GM23248 (cell line): ENCODE results near the gene LTBR. TPM values are rescaled to one million over a fixed set of nuclear protein-coding genes. Genes with fewer than 3 reads are reported as not detected.
A peak's percentile ranks its signal among the peaks of the same experiment; 100 is the strongest.

Source experiments
- DNase-seq: peaks from one replicate; pipeline ENCODE4 v3.0.0-alpha.2; 2015
- H2AFZ ChIP-seq: fragments of 200-600 bp; sonication (generic); 2 replicates; pipeline ENCODE4 v1.6.1; 2016; ENCODE audit warnings: antibody characterized with exemption
- H3F3A ChIP-seq: fragments of 200-600 bp; sonication (generic); 2 replicates; pipeline ENCODE4 v1.6.1; 2016; ENCODE audit warnings: mild to moderate bottlenecking, antibody characterized with exemption, mixed run types; ENCODE audit not compliant: insufficient read depth
- H3K27ac ChIP-seq: fragments of 200-600 bp; sonication (generic); 2 replicates; pipeline ENCODE4 v1.5.1; 2016; ENCODE audit warnings: mild to moderate bottlenecking
- H3K27me3 ChIP-seq: fragments of 200-600 bp; sonication (generic); replicated peaks from 2 replicates; pipeline ENCODE4 v1.6.1; 2016; ENCODE audit warnings: mild to moderate bottlenecking; ENCODE audit not compliant: insufficient read depth
- H3K36me3 ChIP-seq: fragments of 200-600 bp; sonication (generic); 2 replicates; pipeline ENCODE4 v1.6.1; 2016; ENCODE audit warnings: low read depth, mild to moderate bottlenecking
- H3K4me1 ChIP-seq: fragments of 200-600 bp; sonication (generic); 2 replicates; pipeline ENCODE4 v1.6.1; 2016; ENCODE audit warnings: mild to moderate bottlenecking; ENCODE audit not compliant: insufficient read depth
- H3K4me2 ChIP-seq: fragments of 200-600 bp; sonication (generic); one replicate; pipeline ENCODE4 v1.6.1; 2016; ENCODE audit warnings: mild to moderate bottlenecking; ENCODE audit not compliant: unreplicated experiment
- H3K4me3 ChIP-seq: fragments of 200-600 bp; sonication (generic); 2 replicates; pipeline ENCODE4 v1.5.1; 2016; ENCODE audit warnings: mild to moderate bottlenecking
- H3K79me2 ChIP-seq: fragments of 200-600 bp; sonication (generic); 2 replicates; pipeline ENCODE4 v1.6.1; 2016; ENCODE audit warnings: mild to moderate bottlenecking; ENCODE audit not compliant: insufficient read depth
- H3K9ac ChIP-seq: fragments of 200-600 bp; sonication (generic); 2 replicates; pipeline ENCODE4 v1.6.1; 2016; ENCODE audit warnings: mild to moderate bottlenecking
- H3K9me2 ChIP-seq: fragments of 200-600 bp; sonication (generic); 2 replicates; pipeline ENCODE4 v1.6.1; 2016; ENCODE audit warnings: mixed run types, mild to moderate bottlenecking, moderate library complexity; ENCODE audit not compliant: insufficient read depth
- H3K9me3 ChIP-seq: fragments of 200-600 bp; sonication (generic); one replicate; pipeline ENCODE4 v1.6.1; 2017; ENCODE audit warnings: low read depth
- H4K20me1 ChIP-seq: fragments of 200-600 bp; sonication (generic); 2 replicates; pipeline ENCODE4 v1.6.0; 2016; ENCODE audit not compliant: insufficient read depth
- EZH2 ChIP-seq: fragments of 200-600 bp; sonication (generic); IDR thresholded peaks from 2 replicates; pipeline ENCODE4 v1.6.1; 2018; ENCODE audit warnings: antibody characterized with exemption, mild to moderate bottlenecking; ENCODE audit not compliant: insufficient read depth, poor library complexity, severe bottlenecking
- EZH2phosphoT487 ChIP-seq: fragments of 200-600 bp; sonication (generic); IDR thresholded peaks from 2 replicates; pipeline ENCODE4 v1.6.1; 2018; ENCODE audit warnings: antibody characterized with exemption, moderate library complexity, mild to moderate bottlenecking, low read depth; ENCODE audit not compliant: insufficient read depth
- WGBS, 2 experiments: methylation state at CpG; one replicate each; pipeline ENCODE4 v1.1.6; 2015 to 2017; ENCODE audit warnings: low lambda C conversion rate in 2 of 2, low coverage in 1 of 2; ENCODE audit errors: missing lambda C conversion rate in 2 of 2; 5-methylcytosine and 5-hydroxymethylcytosine counted together
- in situ Hi-C: fragments of 300-500 bp; cut with MboI; formaldehyde crosslinking; loops from 2 replicates; pipeline ENCODE4 v1.15.0; 2020
- polyA plus RNA-seq: library from polyadenylated mRNA; unstranded; fragments of >200 nt; fragmentation: Nextera tagmentation; extraction: Ambion mirVana; gene quantifications from 2 replicates; pipeline ENCODE4 v1.2.1, GENCODE V29; 2016
- total RNA-seq: library from RNA; depleted of rRNA; stranded (reverse); fragments of >200 nt; shearing (Covaris generic); gene quantifications from 2 replicates; pipeline ENCODE4 v1.2.3, GENCODE V29; 2014

LTBR gene
- total and polyA plus RNA-seq, 2 experiments from 2014 or later: 113 to 147 TPM

DNA sequence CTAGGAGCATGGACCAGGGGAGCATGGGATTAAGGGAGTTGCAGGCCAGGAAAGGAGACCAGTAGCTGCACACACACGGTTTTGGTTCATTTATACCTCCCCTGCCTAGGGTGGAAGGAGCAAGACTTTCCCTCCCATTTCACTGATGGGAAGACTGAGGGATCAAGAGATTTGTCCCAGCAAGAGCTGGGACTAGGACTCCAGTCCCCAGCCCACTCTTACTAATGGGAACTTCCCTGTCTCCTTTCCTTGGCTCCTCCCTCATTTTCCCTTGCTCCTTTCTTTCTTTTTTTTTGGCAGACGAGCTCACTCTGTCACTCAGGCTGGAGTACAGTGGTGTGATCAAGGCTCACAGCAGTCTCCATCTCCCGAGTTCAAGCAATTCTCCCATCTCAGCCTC lies 21.6 kb upstream of the LTBR start:
- no peaks in the 10 kb centered on the region for H3K36me3 ChIP-seq
- no peaks in the 10 kb centered on the region for H3K79me2 ChIP-seq
- no peaks in the 10 kb centered on the region for H3K9me3 ChIP-seq
- peaks cover 5% of the 10 kb centered on the region; the same call in 1 of the 2 replicates for H3K4me1 ChIP-seq
- H3K4me3 ChIP-seq: no peak overlapping the region
- H3K27ac ChIP-seq: no peak overlapping the region
- no peaks in the 10 kb centered on the region for H3K27me3 ChIP-seq
- in situ Hi-C loops: no loop called here
- H4K20me1 ChIP-seq: no peaks in the 10 kb centered on the region
- no peak for DNase-seq
- no peaks in the 10 kb centered on the region for H3F3A ChIP-seq
- no peak for TF ChIP-seq EZH2
- TF ChIP-seq EZH2phosphoT487: no peak
- 55 to 61% methylated on average over 3 of the region's 3 CpGs for WGBS, 2 experiments
- H3K9me2 ChIP-seq: no peaks in the 10 kb centered on the region
- no peak overlapping the region for H3K9ac ChIP-seq
- H3K4me2 ChIP-seq: no peak overlapping the region
- no peak overlapping the region for H2AFZ ChIP-seq

DNA sequence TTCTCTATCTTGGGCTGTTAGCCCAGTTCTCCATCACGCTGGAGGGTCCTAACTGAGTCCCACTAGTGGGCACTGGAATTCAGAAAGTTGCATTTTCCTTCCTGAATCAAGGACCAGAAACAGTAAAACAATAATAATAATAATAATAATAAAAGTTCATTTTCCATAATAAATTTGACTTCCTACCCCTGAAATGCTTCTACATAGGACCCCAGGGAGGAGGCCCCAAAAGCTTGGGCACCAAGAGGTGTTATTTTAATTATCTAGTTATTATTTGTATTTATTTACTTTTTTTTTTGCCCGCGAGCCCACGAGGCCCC lies 21.0 kb upstream of the LTBR start:
- in situ Hi-C loops: no loop called here
- H3K9ac ChIP-seq: peak overlapping the region; percentile 86
- no peaks in the 10 kb centered on the region for H4K20me1 ChIP-seq
- peak overlapping the region; percentile 77 for H3K4me3 ChIP-seq
- TF ChIP-seq EZH2 (no peak), EZH2phosphoT487 (no peak)
- no peaks in the 10 kb centered on the region for H3K79me2 ChIP-seq
- H3K36me3 ChIP-seq: no peaks in the 10 kb centered on the region
- H3K9me2 ChIP-seq: no peaks in the 10 kb centered on the region
- H3K27ac ChIP-seq: peak overlapping the region; percentile 25; the same call in 1 of the 2 replicates
- no peaks in the 10 kb centered on the region for H3F3A ChIP-seq
- WGBS, 2 experiments: 1 to 6% methylated on average over 4 of the region's 4 CpGs
- H3K9me3 ChIP-seq: no peaks in the 10 kb centered on the region
- H3K4me2 ChIP-seq: peak overlapping the region; percentile 84
- no peak for DNase-seq
- H3K27me3 ChIP-seq: no peaks in the 10 kb centered on the region
- H3K4me1 ChIP-seq: peaks cover 5% of the 10 kb centered on the region; the same call in 1 of the 2 replicates
- H2AFZ ChIP-seq: no peak overlapping the region

DNA sequence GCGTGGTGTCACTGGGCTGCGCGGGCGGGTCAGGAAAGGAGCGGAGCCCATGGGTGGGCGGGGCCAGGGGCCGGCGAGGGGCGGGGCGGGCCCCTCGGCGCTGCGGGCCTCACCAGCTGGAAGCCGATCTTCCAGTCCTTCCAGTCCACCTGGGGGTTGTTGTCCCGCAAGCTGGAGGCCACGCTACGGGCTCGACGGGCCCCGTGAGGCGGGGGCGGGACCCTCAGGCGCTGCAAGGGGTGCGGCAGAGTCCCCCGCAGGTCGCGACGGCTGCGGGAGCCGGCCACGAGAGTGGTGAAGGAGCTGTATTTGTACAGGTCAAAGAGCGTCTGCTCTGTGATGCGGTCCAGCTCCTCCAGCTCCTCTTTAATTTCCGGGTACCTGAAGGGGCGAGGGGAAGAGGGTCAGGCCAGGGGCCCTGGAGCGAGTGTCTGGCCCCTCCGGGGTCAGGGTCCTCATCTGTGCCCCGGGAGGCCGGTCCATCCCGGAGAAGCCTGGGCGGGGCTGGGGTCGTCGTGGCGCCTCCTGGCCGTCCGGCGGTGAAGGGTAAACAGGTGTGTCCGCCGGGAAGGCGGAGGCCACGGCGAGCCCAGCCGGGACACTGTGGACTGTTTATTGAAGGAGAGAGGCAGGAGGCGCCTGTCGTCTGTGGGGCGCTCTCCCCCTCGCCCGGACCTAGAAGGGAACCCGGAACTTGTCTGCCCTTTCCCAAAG lies 20.5 kb upstream of the LTBR start:
- Histone ChIP-seq H3F3A (no peaks in the 10 kb centered on the region), H3K4me1 (peaks cover 5% of the 10 kb centered on the region; the same call in 1 of the 2 replicates), H3K9me2 (no peaks in the 10 kb centered on the region), H3K4me3 (peak overlapping the region; percentile 77), H3K79me2 (no peaks in the 10 kb centered on the region), H3K4me2 (peak overlapping the region; percentile 84), H4K20me1 (no peaks in the 10 kb centered on the region), H2AFZ (peak overlapping the region; percentile 87), H3K27ac (peak overlapping the region; percentile 27), H3K36me3 (no peaks in the 10 kb centered on the region), H3K9ac (peak overlapping the region; percentile 86), H3K27me3 (no peaks in the 10 kb centered on the region), H3K9me3 (no peaks in the 10 kb centered on the region)
- in situ Hi-C loops: no loop called here
- 2% methylated on average over 47 to 57 of the region's 59 CpGs for WGBS, 2 experiments
- no peak for TF ChIP-seq EZH2
- TF ChIP-seq EZH2phosphoT487: no peak
- DNase-seq: peak; percentile 92

DNA sequence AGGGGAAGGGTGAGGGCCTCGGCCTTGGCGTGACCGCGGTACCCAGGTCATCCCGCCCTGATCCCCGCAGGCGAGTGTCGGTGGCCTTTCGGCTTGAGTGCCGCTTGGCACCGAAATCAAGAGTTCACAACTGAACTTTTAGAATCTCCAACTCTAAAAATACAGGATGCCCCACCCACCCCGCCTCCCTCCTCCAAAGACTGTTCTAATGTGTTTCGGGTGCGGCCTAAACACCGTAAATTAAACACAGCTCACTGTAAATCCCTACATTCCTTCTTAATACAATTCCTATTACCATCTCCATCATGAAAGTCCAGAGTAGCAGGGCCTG lies 20.0 kb upstream of the LTBR start:
- TF ChIP-seq EZH2 (no peak), EZH2phosphoT487 (no peak)
- Histone ChIP-seq H3K4me2 (peak overlapping the region; percentile 84), H3K9ac (peak overlapping the region; percentile 86), H3K4me1 (peaks cover 5% of the 10 kb centered on the region; the same call in 1 of the 2 replicates), H4K20me1 (no peaks in the 10 kb centered on the region), H3K27ac (peak overlapping the region; percentile 27), H3F3A (no peaks in the 10 kb centered on the region), H3K9me3 (no peaks in the 10 kb centered on the region), H2AFZ (peak overlapping the region; percentile 87), H3K79me2 (no peaks in the 10 kb centered on the region), H3K4me3 (peak overlapping the region; percentile 77), H3K36me3 (no peaks in the 10 kb centered on the region), H3K9me2 (no peaks in the 10 kb centered on the region), H3K27me3 (no peaks in the 10 kb centered on the region)
- 2 to 6% methylated on average over 9 to 15 of the region's 15 CpGs for WGBS, 2 experiments
- in situ Hi-C loops: no loop called here
- DNase-seq: peak; percentile 53
